HG03457 (cell line): ENCODE results near the gene GNG3.
"Not testable (repeated sequence)": the region's sequence is repeated elsewhere in the genome, so short reads cannot be mapped to it uniquely, and the experiment has no call there.

Source experiments
- ATAC-seq: cut with Tn5 transposase; IDR thresholded peaks from one replicate; pipeline ENCODE4 v1.9.1; 2021; ENCODE audit warnings: moderate number of reproducible peaks; ENCODE audit not compliant: unreplicated experiment

The GNG3 gene

GRCh38 chr11:62716206-62716605 is 8.7 kb downstream of the GNG3 start:
- no peak for ATAC-seq

- no peak for ATAC-seq
Observed at GRCh38 chr11:62716816-62717215, 9.3 kb downstream of the GNG3 start.

GRCh38 chr11:62719302-62719978 is 12.0 kb downstream of the GNG3 start:
- ATAC-seq = no peak

- ATAC-seq = no peak
Observed at GRCh38 chr11:62721994-62722393, 14.5 kb downstream of the GNG3 start.

GRCh38 chr11:62724171-62724570 is 16.7 kb downstream of the GNG3 start:
- ATAC-seq = no peak

GRCh38 chr11:62725646-62726045 is 18.2 kb downstream of the GNG3 start:
- no peak for ATAC-seq

GRCh38 chr11:62726156-62726914 is 18.9 kb downstream of the GNG3 start:
- peak; percentile 1 for ATAC-seq

- no peak for ATAC-seq
Observed at GRCh38 chr11:62726915-62727164, 19.4 kb downstream of the GNG3 start.

- peak; percentile 51 for ATAC-seq
Observed at GRCh38 chr11:62727165-62727871, 19.8 kb downstream of the GNG3 start, which contains the start of gene HNRNPUL2. TSS of gene HNRNPUL2 (minus strand) at chr11:62727457. CDS start at chr11:62727156, 301 bp downstream.

DNA sequence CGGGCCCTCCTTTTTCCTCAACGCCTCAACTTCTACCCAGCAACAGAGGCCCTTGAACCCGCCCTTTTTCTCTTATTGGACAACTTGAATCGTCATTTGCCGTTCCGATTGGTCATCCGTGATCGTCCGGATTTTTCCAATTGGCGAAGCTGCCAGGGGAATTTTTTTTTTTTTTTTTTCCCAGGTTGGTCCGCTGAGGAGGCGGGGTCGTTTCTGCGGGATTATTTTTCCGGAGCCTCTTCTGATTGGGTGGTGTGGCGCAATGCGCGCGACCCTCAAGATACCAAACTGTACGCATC is 20.3 kb downstream of the GNG3 start:
- peak; percentile 42 for ATAC-seq

DNA sequence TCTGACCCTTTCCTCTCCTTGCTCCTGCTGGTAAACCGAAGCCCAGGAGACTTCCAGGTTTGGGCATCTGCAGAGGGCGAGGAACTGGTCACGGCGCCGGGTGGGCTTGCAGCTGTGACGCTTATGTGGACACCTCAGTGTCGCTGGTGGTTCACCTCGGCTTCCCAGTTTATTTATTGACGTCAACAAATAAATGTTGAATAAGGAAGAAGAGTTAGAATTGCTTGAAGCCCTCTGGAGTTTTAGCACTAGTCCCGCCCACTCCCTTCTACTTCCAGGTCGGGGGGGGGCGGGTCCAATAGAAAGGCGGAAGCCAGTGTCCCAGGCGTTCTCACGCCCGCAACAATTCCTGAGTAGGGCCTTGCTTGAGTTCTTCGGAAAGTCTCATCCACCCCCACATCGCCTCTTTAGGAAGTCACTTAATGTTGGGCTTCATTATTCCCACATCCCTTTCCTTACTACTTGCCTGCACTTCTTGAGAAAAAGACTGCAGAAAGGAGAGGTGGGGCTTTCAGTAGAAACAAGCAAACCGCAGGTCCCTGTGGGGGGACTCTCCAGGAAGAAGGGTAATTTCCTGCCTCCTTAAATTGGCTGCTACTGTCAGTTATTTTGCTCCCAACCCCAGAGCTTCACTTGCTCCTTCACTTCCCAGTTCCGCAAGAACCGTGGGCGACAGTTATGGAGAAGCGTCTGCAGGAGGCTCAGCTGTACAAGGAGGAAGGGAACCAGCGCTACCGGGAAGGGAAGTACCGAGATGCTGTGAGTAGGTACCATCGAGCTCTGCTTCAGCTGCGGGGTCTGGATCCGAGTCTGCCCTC is 20.9 kb downstream of the GNG3 start, which contains the start of gene TTC9C:
Gene TTC9C, plus strand, starts transcription at position 316 of the 818 bp plus-strand sequence. Its CDS starts 363 bp downstream, at position 679.
- ATAC-seq = no peak

DNA sequence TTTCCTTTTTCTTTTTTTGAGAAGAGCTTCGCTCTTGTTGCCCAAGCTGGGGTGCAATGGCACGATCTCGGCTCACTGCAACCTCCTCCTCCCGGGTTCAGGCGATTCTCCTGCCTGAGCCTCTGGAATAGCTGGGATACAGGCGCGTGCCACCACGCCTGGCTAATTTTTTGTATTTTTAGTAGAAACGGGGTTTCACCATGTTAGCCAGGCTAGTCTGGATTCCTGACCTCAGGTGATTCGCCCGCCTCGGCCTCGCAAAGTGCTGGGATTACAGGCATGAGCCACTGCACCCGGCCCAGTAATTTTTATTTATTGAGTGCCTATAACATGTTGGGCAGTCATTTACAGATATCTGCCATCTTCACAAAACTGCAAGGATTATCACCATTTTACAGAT is 22.6 kb downstream of the GNG3 start:
- ATAC-seq = not testable (repeated sequence)

DNA sequence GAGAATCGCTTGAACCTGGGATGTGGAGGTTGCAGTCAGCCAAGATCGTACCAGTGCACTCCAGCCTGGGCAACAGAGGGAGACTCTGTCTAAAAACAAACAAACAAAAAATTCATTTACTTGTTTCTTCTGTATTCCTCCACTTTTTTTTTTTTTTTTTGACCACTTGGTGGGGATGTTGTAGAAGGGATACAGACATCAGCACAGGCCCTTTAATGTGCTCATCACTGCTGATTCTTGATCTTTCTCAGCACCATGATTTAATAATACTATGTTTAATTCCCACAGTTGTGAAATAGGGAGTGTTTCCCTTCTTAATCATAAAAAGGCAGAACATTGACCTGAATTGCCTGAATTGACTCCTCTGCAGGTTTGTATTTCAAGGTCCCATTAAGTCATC is 25.4 kb downstream of the GNG3 start:
- no peak for ATAC-seq

- no peak for ATAC-seq
Observed at GRCh38 chr11:62737196-62737595, 29.7 kb downstream of the GNG3 start.

GRCh38 chr11:62747475-62748160 is 40.1 kb downstream of the GNG3 start:
- ATAC-seq = no peak

GRCh38 chr11:62749931-62750330 is 42.5 kb downstream of the GNG3 start:
- not testable (repeated sequence) for ATAC-seq

DNA sequence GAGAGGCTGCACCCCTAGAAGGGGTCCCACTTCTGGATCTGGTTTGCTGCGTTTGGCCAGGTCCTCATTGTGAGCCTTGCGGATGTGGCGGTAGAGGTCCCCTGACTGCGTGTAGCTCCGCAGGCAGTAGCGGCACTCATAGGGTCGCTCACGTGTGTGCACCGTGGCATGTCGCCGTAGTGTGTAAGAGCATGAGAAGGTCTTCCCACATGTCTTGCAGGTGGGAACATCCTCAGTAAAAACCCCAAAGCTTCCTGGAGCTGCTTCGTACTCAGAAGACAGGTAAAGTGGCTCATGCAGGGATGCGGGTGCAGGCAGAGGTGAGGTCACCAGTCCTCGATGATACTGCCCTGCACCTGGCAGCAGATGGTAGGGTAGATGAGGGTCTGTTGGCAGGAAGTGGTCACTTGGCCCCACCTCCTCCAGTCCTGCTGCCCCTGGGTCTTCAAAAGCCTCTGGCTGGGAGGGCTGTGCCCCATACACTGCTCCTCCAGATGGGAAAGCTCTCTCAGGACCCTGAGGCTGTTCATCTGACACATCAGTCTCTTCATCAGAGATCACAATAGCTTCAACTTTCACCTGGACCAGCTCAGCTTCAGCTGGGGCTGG is 44.8 kb downstream of the GNG3 start:
- ATAC-seq = no peak

- ATAC-seq = no peak
Observed at GRCh38 chr11:62752994-62753735, 45.7 kb downstream of the GNG3 start.

- peak; percentile 77 for ATAC-seq
Observed at GRCh38 chr11:62753736-62754603, 46.5 kb downstream of the GNG3 start, which contains the start of gene ZBTB3. TSS of gene ZBTB3 (minus strand) at chr11:62754160. CDS start at chr11:62753664, 496 bp downstream.
